Measurements from ENCODE around the gene LTBP1.

Gene LTBP1

GRCh38 chr2:33444967-33445366 is 498.2 kb downstream of the LTBP1 start:
- no peak for DNase-seq

DNA sequence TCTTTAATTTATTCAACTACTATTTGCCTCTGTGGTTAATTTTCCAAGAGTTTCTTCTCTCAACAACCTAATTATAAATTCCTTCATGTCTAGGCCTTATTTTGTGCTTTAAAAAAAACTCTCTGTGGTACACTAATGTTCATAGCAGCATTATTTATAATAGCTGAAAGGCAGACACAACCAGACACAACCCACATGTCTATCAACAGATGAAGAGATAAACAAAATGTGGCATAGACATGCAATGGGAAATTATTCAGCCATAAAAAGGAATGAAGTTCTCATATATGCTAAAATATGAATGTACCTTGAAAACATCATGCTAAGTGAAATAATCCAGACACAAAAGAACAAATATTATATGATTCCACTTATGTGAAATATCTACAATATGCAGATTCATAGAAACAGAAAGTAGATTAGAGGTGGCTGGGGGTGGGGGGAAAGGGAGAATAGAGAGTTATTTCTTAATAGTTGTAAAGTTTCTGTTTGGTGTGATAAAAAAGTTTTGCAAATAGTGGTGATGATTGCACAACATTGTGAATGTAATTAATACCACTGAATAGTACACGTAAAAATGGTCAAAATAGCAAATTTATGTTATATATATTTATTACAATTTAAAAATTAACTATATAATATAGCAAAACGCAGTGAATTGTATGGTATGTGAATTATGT is 501.6 kb downstream of the LTBP1 start:
- DNase-seq: no peak

Data from T1000 (cell line).